HL-60 (cell line): ENCODE results near the gene ST3GAL4.

Experiments used
- POLR2AphosphoS5 ChIP-seq: IDR thresholded peaks from 2 replicates; pipeline ENCODE4 v1.6.1; 2012; ENCODE audit warnings: low read depth
- SPI1 ChIP-seq: IDR thresholded peaks from 2 replicates; pipeline ENCODE4 v1.6.1; 2012; ENCODE audit warnings: low read depth, mild to moderate bottlenecking, borderline replicate concordance
- TF ChIP-seq, protein P1 (sequence below): IDR thresholded peaks from one replicate; pipeline ENCODE4 v1.5.1; 2011; ENCODE audit warnings: low read length, control low read depth, inconsistent platforms; ENCODE audit not compliant: insufficient read depth

DNA sequence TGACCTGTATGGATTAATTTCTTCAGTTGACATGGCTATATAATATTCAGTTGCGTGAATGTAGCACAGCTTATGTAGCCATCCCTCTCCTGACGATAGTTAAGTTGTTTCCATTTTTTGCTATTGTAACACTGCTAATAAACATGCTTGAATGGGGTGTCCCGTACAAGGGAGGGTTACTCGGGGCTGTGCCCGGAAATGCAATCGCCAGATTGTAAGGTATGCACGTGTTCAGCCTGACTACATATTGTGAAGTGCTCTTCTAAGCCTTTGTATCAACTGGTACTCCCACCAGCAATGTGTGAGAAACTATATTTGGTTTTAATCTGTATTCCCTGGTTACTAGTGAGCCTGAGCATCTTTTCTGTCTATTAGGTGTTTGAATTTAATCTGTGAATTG, 16.1 kb downstream of the ST3GAL4 start:
- TF ChIP-seq, protein P1, sequence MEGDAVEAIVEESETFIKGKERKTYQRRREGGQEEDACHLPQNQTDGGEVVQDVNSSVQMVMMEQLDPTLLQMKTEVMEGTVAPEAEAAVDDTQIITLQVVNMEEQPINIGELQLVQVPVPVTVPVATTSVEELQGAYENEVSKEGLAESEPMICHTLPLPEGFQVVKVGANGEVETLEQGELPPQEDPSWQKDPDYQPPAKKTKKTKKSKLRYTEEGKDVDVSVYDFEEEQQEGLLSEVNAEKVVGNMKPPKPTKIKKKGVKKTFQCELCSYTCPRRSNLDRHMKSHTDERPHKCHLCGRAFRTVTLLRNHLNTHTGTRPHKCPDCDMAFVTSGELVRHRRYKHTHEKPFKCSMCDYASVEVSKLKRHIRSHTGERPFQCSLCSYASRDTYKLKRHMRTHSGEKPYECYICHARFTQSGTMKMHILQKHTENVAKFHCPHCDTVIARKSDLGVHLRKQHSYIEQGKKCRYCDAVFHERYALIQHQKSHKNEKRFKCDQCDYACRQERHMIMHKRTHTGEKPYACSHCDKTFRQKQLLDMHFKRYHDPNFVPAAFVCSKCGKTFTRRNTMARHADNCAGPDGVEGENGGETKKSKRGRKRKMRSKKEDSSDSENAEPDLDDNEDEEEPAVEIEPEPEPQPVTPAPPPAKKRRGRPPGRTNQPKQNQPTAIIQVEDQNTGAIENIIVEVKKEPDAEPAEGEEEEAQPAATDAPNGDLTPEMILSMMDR = no peak
- TF ChIP-seq POLR2AphosphoS5 (no peak), SPI1 (no peak)
